ENCODE results near the gene PARN.
A peak's percentile ranks its signal among the peaks of the same experiment; 100 is the strongest.
"Not testable (repeated sequence)": the region's sequence is repeated elsewhere in the genome, so short reads cannot be mapped to it uniquely, and the experiment has no call there.

The PARN gene

DNA sequence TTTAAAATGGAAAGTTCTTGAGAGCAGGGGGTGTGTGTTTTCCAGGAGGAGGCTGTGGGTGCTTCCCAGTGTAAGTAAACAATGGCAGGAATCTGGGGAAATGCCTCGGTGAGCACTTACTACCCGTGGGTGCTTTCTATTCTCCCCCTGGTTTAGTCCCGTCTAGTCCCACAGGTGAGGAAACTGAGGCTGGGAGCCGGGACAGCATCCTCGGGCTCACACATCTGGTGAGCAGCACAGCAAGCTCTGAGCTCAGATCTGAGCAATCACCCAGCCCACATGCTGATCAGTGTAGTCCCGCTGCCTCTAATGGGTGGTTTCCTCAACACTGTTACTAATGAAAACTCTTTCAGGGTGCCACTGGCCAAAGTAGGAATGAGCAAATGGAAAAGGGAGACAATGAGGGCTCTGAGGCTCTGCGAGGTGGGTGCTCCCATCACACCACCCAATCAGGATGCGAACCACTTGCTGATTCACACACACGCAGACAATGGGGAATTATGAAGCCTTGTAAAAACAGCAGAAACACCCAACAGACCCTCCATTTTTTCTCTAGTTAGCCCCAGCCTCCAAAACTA, 202.6 kb downstream of the PARN start:
- peak in 41 of 42 donors; percentile 12 to 88 (median 69) for DNase-seq
- intact Hi-C loops (cut with DNase I): no loop called here

DNA sequence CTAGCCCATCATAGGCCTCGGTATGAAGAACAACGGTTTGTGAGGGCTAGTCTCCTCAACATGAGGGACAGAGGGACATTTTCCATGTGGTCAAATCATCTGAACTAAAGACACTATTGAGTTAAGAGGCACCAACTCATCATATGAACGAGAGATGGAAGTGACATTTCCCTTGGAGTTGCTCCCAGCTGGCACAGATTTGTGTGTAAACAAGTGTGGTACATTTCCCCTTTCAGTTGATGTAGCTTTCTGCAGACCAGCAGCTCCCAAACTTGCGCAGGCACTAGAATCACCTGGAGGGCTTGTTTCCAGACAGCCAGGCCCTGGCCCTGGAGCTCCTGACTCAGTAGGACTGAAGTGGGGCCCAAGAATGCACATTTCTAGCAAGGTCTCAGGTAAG, 205.5 kb downstream of the PARN start:
- peak in 1 of 42 donors; percentile 53 for DNase-seq
- intact Hi-C loops (cut with DNase I): no loop called here

DNA sequence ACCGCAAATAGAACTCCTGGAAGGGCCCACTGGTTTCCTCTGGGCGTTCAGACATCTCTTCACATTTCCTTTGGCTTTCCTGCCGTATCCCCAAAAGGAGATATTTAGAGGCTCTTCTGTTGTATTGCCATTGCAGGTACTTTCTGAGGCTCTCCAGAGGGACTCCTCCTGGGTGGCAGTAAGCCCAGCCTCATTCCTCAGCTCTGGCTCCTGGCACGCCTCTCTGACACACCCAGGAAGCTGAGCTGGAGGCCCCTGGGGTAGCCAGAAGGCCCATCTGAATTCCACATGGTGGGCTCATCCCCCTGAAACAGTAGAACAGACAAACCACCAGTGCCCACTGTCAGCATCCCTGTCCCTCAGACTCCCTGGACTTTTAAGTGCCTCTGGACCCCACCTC, 206.7 kb downstream of the PARN start:
- no peak for DNase-seq
- intact Hi-C loops (cut with DNase I): no loop called here

DNA sequence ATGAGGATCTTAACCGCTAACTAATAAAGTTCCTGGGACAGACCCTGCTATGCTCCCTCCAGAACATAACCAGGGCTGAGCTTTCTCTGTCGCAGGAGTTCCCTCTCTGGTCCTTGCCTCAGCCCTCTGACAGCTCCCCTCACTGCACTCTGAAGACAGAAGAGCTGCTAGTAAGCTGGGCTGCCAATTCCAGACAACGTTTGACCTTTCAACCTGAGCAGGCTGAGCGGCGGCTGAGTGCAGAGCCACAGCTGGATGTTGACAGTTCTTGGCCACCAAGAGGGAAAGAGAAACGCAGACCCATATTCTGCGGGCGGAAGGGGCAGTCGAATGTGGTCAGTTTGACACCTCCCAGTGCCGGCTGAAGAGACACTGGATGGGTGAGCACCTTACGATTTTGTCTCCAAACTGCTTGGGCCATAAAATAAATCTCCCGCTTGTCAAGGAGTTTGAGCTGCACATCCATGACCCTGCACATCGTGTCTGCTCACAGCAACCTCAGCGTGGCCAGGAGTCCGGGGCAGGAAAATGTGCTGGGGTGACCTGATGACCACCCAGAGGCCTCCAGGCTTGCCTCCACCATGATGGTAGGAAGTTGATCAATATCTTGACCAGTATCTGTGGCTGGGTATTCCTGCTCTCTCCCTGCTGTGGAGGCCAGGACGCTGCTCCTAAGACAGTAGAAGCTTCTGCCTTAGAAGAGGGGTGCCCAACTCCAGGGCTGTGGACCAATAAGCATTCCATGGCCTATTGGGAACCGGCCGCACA, 209.2 kb downstream of the PARN start:
- no peak for DNase-seq
- intact Hi-C loops (cut with DNase I): no loop called here

DNA sequence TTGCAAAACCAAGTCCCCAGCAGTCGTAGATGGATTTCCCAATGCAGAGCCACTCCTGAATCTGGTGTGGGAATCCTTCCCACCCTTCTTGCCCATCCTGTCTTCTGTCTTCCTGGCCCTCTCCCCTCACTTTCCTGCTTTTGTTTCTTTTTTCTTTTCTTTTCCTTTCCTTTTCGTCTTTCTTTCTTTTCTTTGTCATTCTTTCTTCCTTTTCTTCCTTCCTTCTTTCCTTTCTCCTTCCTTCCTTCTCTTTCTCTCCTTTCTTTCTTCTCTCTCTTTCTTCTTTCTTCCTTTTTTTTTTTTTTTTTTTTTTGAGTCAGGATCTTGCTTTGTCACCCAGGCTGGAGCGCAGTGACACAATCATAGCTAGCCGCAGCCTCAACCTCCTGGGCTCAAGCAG, 209.8 kb downstream of the PARN start:
- intact Hi-C loops (cut with DNase I); DNase-seq: not testable (repeated sequence)

DNA sequence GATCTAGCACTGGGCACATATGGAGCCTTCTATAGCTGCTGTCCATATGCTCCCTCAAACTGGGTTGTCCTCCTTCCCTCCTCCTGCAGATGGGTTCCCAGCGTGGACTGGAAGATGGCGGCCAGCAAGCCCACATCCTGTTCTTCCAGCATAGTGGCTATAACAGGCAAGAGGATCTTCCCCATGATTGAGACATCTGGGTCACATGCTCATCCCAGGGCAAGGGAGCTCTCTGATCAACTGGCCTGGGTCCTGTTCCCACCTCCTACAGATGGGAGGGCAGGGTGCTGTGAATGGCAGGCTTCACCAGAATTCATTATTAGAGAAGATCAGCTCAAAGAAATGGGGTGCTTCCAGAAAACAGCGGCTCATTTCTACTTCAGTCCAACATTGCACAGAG, 210.2 kb downstream of the PARN start:
- intact Hi-C loops (cut with DNase I): no loop called here
- DNase-seq: no peak

DNA sequence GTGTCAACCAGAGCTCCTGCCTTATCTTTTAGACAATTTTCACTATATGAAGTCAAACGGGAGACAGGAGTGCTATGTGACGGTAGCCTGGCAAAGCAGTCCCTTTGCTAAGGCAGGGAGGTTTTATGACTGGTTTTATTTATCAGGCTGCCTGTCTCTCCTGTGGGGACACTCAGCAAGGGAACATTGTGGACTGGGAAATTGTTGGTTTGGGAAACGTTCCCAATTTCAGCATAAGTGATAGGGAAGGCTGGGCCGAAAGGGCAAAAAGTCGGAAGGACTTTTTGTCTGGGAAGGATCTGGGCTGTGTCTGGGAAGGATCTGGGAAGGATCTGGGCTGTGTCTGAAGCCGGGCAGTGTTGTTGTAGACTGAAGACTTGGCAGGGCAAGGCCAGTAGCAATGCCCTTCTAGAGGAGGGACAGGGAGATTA, 211.2 kb downstream of the PARN start:
- no peak for DNase-seq
- intact Hi-C loops (cut with DNase I): no loop called here

DNA sequence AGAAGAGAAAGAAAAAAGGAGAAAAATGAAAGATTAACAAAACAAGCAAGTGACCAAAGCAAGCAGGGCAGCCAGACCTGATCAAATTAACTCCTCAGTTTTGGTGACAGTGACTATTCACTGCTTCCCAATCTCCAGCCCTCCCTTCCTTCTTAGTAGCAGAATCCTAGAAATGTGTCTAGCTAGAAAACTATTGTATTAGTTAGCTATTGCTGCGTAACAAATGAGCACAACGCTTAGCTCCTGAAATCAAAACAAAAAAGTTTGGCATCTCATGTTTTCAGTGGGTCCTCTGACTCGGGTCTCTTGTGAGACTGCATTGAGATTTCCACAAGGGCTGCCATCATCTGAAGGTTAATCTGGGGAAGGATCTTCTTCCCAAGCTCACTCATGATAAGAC, 213.9 kb downstream of the PARN start:
- no peak for DNase-seq
- intact Hi-C loops (cut with DNase I): no loop called here

DNA sequence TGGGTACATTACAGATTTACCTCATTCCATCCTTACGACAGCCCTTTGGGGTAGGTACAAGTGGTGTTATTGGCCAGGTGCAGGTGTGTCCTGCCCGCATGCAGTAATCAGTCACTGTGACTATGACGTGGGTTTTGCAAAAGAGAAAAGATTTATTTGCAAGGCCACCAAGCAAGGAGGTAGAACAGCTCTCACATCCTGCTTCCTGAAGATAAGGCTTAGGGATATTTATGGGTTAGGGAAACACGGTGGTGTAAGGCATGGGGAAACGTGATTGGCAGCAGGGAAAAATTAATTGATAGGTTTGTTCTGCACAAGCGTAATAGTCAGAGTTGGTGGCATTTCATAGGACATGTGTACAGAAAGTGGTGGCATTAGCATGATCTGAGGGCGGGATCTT, 214.8 kb downstream of the PARN start:
- intact Hi-C loops (cut with DNase I): no loop called here
- no peak for DNase-seq

DNA sequence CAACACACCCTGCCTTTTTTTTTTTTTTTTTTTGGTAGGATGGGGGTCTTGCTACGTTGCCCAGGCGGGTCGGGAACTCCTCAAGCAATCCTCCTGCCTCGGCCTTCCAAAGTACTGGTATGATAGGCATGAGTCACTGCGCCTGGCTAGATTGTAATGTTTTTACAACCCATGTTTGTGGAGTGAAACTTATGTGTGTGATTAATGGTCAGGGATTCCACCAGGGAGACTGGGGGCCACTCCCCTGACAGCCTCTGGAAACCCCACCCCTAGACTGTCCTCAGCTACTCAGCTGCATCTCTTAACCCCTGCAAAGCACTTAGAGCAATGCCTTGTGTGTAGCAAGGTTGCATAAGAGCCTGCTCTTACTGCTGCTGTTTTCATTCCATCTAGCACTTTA, 220.5 kb downstream of the PARN start:
- DNase-seq: no peak

DNA sequence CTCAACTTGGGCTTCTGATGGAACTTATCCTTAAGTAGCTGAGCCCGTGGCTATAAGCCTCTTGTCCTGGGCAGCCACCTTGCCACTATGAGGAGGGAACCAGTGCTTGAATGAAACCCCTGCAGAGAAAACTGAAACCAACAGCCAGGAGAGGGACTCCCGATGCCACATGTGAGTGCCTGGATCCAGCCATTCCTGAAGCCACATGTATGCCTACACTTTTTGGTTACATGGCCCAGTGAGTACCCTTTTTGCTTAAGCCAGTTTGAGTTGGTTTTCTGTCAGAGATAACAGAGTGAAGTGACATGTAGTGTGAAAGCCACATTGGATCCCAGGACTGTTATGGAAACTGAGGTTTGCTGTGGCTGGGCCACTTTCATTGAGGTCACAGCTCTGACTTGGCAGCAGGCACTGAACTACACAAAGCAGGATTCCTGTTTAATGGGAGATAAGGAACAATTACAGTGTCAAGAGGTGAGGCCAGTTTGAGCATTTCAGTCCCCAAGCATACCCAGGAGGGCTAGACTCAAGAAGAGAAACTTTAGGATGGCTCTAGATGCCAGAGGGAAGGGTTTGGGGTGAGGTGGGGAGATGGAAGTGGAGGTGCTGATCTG, 222.2 kb downstream of the PARN start:
- intact Hi-C loops (cut with DNase I): no loop called here
- DNase-seq: no peak

More for the DNA sequence above, 220.5 kb downstream of the PARN start:
- intact Hi-C loops (cut with DNase I): no loop called here

DNA sequence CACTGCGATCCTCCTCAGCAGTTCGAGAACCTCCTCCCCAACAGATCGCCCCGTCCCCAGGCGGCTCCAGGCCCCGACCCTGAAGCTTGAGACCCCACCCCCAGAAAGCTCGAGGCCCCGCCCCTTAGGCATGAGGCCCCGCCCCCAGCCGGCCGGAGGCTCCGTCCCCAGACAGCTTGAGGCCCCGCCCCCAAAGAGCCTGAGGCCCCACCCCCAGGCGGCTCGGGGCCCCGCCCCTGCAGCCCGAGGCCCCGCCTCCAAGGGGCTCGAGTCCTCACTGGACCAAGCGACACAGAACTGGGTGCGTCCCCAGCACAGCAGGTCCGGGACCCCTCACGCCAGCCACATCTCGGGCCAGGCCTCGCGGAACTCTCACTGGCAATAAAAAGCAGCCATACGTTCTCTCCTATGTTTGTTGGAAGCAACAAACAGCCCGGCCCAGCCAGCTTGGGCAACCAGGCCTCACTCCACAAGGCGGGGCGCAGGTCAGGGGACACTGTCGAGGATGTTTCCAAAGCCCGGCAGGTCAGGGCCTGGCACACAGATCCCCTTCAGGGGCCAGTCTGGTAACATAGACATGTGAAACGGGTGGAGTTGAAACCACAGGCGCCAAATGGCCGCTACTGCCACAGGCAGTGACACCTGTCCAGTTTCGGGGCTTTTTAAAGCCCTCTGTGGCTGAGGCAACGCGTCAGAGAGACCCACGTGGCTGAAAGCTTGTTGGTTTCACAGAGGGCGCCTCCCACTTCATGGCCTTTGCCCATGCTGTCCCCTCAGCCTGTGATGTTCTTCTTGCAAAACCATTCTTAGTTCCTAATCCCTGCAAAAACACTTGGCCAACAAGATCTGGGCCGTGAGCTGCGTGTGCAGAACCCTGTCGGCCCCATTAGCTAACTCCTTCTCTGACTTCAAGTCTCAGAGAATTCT, 224.2 kb downstream of the PARN start:
- DNase-seq: no peak

DNA sequence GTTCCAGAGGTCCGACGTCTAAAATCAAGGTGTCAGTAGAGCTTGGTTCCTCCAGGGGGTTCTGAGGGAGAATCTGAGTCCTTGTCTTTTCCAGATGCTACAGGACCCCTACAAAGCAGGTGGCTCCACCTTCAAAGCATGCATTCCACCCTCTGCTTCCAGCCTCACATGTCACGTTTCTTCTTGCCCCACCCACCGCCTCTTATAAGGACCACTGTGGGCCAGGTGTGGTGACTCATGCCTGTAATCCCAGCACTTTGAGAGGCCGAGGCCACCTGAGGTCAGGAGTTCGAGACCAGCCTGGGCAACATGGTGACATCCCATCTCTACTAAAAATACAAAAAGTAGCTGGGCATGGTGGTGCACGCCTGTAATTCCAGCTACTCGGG, 227.1 kb downstream of the PARN start:
- intact Hi-C loops (cut with DNase I); DNase-seq: not testable (repeated sequence)

More for the DNA sequence above, 224.2 kb downstream of the PARN start:
- intact Hi-C loops (cut with DNase I): no loop called here

DNA sequence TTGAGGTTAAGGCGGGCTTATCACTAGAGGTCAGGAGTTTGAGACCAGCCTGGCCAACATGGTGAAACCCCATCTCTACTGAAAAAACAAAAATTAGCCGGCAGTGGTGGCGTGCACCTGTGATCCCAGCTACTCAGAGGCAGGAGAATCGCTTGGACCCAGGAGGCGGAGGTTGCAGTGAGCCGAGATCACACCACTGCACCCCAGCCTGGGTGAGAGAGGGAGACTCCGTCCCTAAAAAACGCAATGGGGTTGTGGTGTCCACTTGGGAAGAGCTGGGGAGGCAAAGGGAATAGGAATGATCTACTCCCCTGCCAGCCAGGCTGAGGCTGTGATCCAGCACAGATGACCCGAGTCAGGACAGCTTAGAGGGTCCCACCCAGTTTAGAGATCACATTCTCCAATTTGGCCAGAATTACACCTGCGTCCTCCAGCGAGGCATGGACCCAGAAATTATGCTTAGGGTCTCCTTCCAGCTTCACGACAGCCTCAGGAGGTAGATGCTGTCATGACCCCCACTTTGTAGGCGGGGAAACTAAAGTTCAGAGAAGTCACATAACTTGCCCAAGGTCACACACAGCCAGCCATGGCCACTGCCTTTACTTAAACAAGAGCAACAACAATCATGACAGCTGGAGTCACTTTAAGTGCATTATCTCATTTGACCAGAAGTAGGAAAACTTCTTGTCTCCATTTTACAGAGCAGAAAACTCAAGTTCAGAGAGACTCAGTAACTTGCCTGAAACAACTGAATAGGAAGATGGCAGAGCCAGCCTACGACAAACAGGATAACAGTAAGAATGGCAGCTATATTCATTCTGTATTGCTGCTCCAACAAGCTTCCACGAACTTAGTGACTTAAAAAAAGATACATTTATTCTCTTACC, 227.7 kb downstream of the PARN start:
- intact Hi-C loops (cut with DNase I); DNase-seq: not testable (repeated sequence)

DNA sequence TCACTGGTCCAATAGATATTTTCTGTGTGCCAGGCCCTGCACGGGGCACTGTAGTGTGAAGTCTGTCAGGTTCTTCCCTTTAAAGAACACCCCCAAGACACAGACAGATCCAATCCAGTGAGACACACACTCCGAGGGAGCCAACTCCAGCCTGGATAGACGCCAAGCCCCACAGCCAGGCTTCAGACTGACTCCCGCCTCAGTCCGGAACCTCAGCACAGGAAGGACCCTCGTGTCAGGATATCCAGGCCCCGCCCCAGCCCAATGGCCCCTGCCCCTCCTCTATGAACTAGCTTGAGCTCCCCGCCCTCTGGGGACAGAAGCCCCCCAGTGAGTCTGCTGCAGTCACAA, 228.4 kb downstream of the PARN start:
- intact Hi-C loops (cut with DNase I); DNase-seq: not testable (repeated sequence)

DNA sequence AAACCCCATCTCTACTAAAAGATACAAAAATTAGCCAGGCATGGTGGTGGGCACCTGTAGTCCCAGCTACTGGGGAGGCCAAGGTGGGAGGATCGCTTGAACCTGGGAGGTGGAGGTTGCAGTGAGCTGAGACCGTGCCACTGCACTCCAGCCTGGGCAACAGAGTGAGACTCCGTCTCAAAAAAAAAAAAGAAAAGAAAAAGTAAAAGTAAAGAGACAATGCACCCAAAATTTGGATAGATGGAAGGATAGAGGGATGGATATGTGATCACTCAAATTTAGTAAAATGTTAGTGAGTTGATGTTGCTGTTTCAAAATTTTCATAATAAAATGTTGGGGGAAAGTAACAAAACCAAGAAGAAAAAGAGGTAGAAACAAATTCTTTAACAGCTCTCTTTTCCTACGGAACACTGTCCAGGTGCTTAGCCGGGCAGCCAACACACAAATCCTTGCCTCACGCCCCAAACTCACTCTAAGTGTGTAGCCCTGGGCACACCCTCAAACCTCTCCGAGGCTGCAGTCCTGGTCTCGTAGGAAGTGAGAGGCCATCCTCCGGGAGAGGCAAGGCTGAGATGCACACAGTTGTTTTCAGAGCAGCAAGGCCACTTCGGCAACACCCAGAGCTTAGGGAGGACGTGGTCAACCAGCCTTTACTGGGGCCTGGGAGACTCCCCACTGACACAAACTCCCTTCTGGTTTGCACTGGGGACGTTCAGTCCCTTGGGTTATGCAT, 228.9 kb downstream of the PARN start:
- intact Hi-C loops (cut with DNase I); DNase-seq: not testable (repeated sequence)

DNA sequence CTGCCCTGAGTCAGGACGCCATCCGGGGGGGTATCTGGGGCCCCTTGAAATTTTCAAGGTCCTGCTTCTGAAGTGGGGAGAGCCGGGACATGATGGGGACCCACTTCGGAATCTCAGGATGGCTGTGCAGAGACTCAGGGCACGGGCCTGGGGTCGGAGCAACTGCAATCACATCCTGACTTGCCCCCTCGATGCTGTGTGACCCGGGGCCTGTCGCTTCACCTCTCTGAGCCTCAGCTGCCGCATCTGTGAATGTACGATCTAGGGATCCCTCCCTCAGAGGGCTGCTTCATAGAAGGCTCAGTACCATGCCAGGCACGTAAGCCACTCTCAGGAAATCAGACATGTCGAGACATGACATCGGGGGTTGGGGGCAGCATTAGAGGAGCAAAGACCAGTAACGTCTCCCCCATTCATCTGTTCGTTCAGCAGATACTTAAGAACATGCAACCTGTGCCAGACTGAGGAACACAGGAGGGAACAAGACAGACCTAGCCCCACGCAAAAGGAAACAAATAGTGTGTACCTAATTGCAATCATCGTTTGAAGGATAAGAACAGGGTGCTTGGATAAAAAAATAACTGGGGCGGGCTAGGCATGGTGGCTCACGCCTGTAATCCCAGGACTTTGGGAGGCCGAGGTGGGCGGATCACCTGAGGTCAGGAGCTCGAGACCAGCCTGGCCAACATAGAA, 229.6 kb downstream of the PARN start:
- intact Hi-C loops (cut with DNase I): no loop called here

More for the DNA sequence above, 229.6 kb downstream of the PARN start:
- no peak for DNase-seq

Data from head of caudate nucleus (tissue), 42 donors.